DND-41 (cell line): ENCODE results near the gene TFB1M.

ENCODE experiments used
- CTCF ChIP-seq: IDR thresholded peaks from 2 replicates; pipeline ENCODE4 v1.5.1; 2012; ENCODE audit warnings: borderline replicate concordance, low read length, moderate library complexity, mild to moderate bottlenecking; ENCODE audit not compliant: poor library complexity, severe bottlenecking; ENCODE audit errors: extremely low read depth
- EZH2 ChIP-seq: IDR thresholded peaks from 3 replicates; pipeline ENCODE4 v1.6.1; 2012; ENCODE audit warnings: borderline replicate concordance, low read depth, mild to moderate bottlenecking, moderate library complexity, low read length, inconsistent platforms; ENCODE audit not compliant: severe bottlenecking

- no peak for TF ChIP-seq EZH2
- TF ChIP-seq CTCF, result no peak
These were observed 37.8 kb upstream of the TFB1M start for GRCh38 chr6:155352130-155352420.
